Measurements from ENCODE around the gene ATP8A2. TPM values are rescaled to one million over a fixed set of nuclear protein-coding genes. Genes with fewer than 3 reads are reported as not detected.

ATP8A2 gene
- total RNA-seq, 2 experiments from 2014 or later: 1.1 to 1.2 TPM

GRCh38 chr13:25868490-25868889, 496.7 kb downstream of the ATP8A2 start:
- H3K9me3 Mint-ChIP-seq (ENCODE audit: insufficient read depth): no peaks in the 10 kb centered on the region
- no peaks in the 10 kb centered on the region for H3K36me3 Mint-ChIP-seq (ENCODE audit: low read depth)
- no peak for DNase-seq
- H3K27me3 Mint-ChIP-seq (ENCODE audit: low read depth): no peaks in the 10 kb centered on the region
- ChIA-PET POLR2A (no interaction called here), CTCF (no interaction called here)
- H3K4me3 Mint-ChIP-seq: no peak overlapping the region
- peaks cover 26% of the 10 kb centered on the region for H3K4me1 Mint-ChIP-seq (ENCODE audit: low read depth)
- ATAC-seq: no peak
- no peak overlapping the region for H3K27ac Mint-ChIP-seq

- H3K27me3 Mint-ChIP-seq (ENCODE audit: low read depth): no peaks in the 10 kb centered on the region
- no peak overlapping the region for H3K27ac Mint-ChIP-seq
- H3K36me3 Mint-ChIP-seq (ENCODE audit: low read depth): peaks cover 6% of the 10 kb centered on the region
- no peak for DNase-seq
- peaks cover 41% of the 10 kb centered on the region for H3K4me1 Mint-ChIP-seq (ENCODE audit: low read depth)
- CTCF ChIA-PET: interaction anchor here (1.4 kb wide), 1 partner anchor 9 kb away, joined by 4 read pairs; no protein-coding TSS in a partner anchor
- POLR2A ChIA-PET: no interaction called here
- ATAC-seq: no peak
- no peaks in the 10 kb centered on the region for H3K9me3 Mint-ChIP-seq (ENCODE audit: insufficient read depth)
- no peak overlapping the region for H3K4me3 Mint-ChIP-seq
Measured at GRCh38 chr13:25869941-25870340, 498.2 kb downstream of the ATP8A2 start.

GRCh38 chr13:25871389-25872125, 499.8 kb downstream of the ATP8A2 start:
- ChIA-PET CTCF (no interaction called here), POLR2A (no interaction called here)
- Mint-ChIP-seq H3K36me3 (ENCODE audit: low read depth) (peaks cover 8% of the 10 kb centered on the region), H3K9me3 (ENCODE audit: insufficient read depth) (no peaks in the 10 kb centered on the region), H3K27me3 (ENCODE audit: low read depth) (no peaks in the 10 kb centered on the region), H3K4me1 (ENCODE audit: low read depth) (peaks cover 48% of the 10 kb centered on the region), H3K27ac (peak overlapping the region; percentile 37), H3K4me3 (no peak overlapping the region)
- DNase-seq (no peak), ATAC-seq (no peak)

- CTCF ChIA-PET: interaction anchor here (1.4 kb wide), 1 partner anchor 14 kb away, joined by 5 read pairs; no protein-coding TSS in a partner anchor
- DNase-seq: no peak
- H3K4me3 Mint-ChIP-seq: no peak overlapping the region
Measured at GRCh38 chr13:25872481-25873241, 500.9 kb downstream of the ATP8A2 start.

GRCh38 chr13:25873242-25873612, 501.5 kb downstream of the ATP8A2 start:
- H3K36me3 Mint-ChIP-seq (ENCODE audit: low read depth): peaks cover 8% of the 10 kb centered on the region
- ATAC-seq: no peak
- H3K27ac Mint-ChIP-seq: no peak overlapping the region
- H3K4me1 Mint-ChIP-seq (ENCODE audit: low read depth): peaks cover 62% of the 10 kb centered on the region
- ChIA-PET POLR2A (no interaction called here), CTCF (interaction anchor here (1.4 kb wide), 1 partner anchor 13 kb away, joined by 5 read pairs; no protein-coding TSS in a partner anchor)
- H3K27me3 Mint-ChIP-seq (ENCODE audit: low read depth): no peaks in the 10 kb centered on the region
- no peak overlapping the region for H3K4me3 Mint-ChIP-seq
- no peak for DNase-seq
- H3K9me3 Mint-ChIP-seq (ENCODE audit: insufficient read depth): no peaks in the 10 kb centered on the region

More at GRCh38 chr13:25872481-25873241, 500.9 kb downstream of the ATP8A2 start:
- H3K9me3 Mint-ChIP-seq (ENCODE audit: insufficient read depth): no peaks in the 10 kb centered on the region
- H3K27ac Mint-ChIP-seq: no peak overlapping the region
- H3K4me1 Mint-ChIP-seq (ENCODE audit: low read depth): peaks cover 56% of the 10 kb centered on the region
- POLR2A ChIA-PET: no interaction called here
- no peak for ATAC-seq
- H3K36me3 Mint-ChIP-seq (ENCODE audit: low read depth): peaks cover 8% of the 10 kb centered on the region
- no peaks in the 10 kb centered on the region for H3K27me3 Mint-ChIP-seq (ENCODE audit: low read depth)

- POLR2A ChIA-PET: interaction anchor here (1.0 kb wide), 1 partner anchor 97 kb away, joined by 3 read pairs; no protein-coding TSS in a partner anchor
- Mint-ChIP-seq H3K9me3 (ENCODE audit: insufficient read depth) (no peaks in the 10 kb centered on the region), H3K36me3 (ENCODE audit: low read depth) (peaks cover 8% of the 10 kb centered on the region), H3K27ac (peak overlapping the region; percentile 89), H3K27me3 (ENCODE audit: low read depth) (no peaks in the 10 kb centered on the region), H3K4me1 (ENCODE audit: low read depth) (peaks cover 62% of the 10 kb centered on the region), H3K4me3 (peak overlapping the region; percentile 40)
- DNase-seq (no peak), ATAC-seq (peak; percentile 45)
- CTCF ChIA-PET: interaction anchor here (1.4 kb wide), 2 partner anchors 23 to 179 kb away, joined by 3 read pairs; no protein-coding TSS in a partner anchor
Measured at GRCh38 chr13:25874064-25874737, 502.4 kb downstream of the ATP8A2 start.

GRCh38 chr13:25874907-25875306, 503.1 kb downstream of the ATP8A2 start:
- peak; percentile 73 for ATAC-seq
- Mint-ChIP-seq H3K9me3 (ENCODE audit: insufficient read depth) (no peaks in the 10 kb centered on the region), H3K4me1 (ENCODE audit: low read depth) (peaks cover 62% of the 10 kb centered on the region), H3K4me3 (peak overlapping the region; percentile 40), H3K27me3 (ENCODE audit: low read depth) (no peaks in the 10 kb centered on the region), H3K36me3 (ENCODE audit: low read depth) (peaks cover 8% of the 10 kb centered on the region), H3K27ac (peak overlapping the region; percentile 89)
- DNase-seq: peak; percentile 82
- CTCF ChIA-PET: interaction anchor here (1.4 kb wide), 2 partner anchors 24 to 178 kb away, joined by 3 read pairs; no protein-coding TSS in a partner anchor
- POLR2A ChIA-PET: interaction anchor here (1.0 kb wide), 1 partner anchor 96 kb away, joined by 3 read pairs; no protein-coding TSS in a partner anchor

- Mint-ChIP-seq H3K4me1 (ENCODE audit: low read depth) (peaks cover 65% of the 10 kb centered on the region), H3K4me3 (no peak overlapping the region), H3K36me3 (ENCODE audit: low read depth) (peaks cover 8% of the 10 kb centered on the region), H3K27ac (no peak overlapping the region), H3K9me3 (ENCODE audit: insufficient read depth) (no peaks in the 10 kb centered on the region), H3K27me3 (ENCODE audit: low read depth) (no peaks in the 10 kb centered on the region)
- ChIA-PET POLR2A (no interaction called here), CTCF (interaction anchor here (0.6 to 1.1 kb wide), 2 partner anchors 30 to 186 kb away, joined by 3 read pairs; no protein-coding TSS in a partner anchor)
- DNase-seq (no peak), ATAC-seq (no peak)
Measured at GRCh38 chr13:25876247-25876646, 504.5 kb downstream of the ATP8A2 start.

GRCh38 chr13:25879466-25879865, 507.7 kb downstream of the ATP8A2 start:
- Mint-ChIP-seq H3K27ac (no peak overlapping the region), H3K27me3 (ENCODE audit: low read depth) (no peaks in the 10 kb centered on the region), H3K36me3 (ENCODE audit: low read depth) (peaks cover 1% of the 10 kb centered on the region), H3K9me3 (ENCODE audit: insufficient read depth) (no peaks in the 10 kb centered on the region), H3K4me1 (ENCODE audit: low read depth) (peaks cover 65% of the 10 kb centered on the region), H3K4me3 (no peak overlapping the region)
- CTCF ChIA-PET: no interaction called here
- ATAC-seq: no peak
- POLR2A ChIA-PET: no interaction called here
- DNase-seq: no peak

- H3K27ac Mint-ChIP-seq: peak overlapping the region; percentile 70
- no peaks in the 10 kb centered on the region for H3K36me3 Mint-ChIP-seq (ENCODE audit: low read depth)
- no peaks in the 10 kb centered on the region for H3K9me3 Mint-ChIP-seq (ENCODE audit: insufficient read depth)
- DNase-seq: no peak
- ATAC-seq: no peak
- peaks cover 52% of the 10 kb centered on the region for H3K4me1 Mint-ChIP-seq (ENCODE audit: low read depth)
- no peaks in the 10 kb centered on the region for H3K27me3 Mint-ChIP-seq (ENCODE audit: low read depth)
- POLR2A ChIA-PET: interaction anchor here (0.6 to 1.0 kb wide), 2 partner anchors 19 to 25 kb away, joined by 3 to 5 read pairs; no protein-coding TSS in a partner anchor
- CTCF ChIA-PET: interaction anchor here (1.5 kb wide), 1 partner anchor 52 kb away, joined by 4 read pairs; no protein-coding TSS in a partner anchor
- peak overlapping the region; percentile 35 for H3K4me3 Mint-ChIP-seq
Measured at GRCh38 chr13:25881136-25881926, 509.6 kb downstream of the ATP8A2 start.

- ChIA-PET CTCF (interaction anchor here (0.7 kb wide), 1 partner anchor 53 kb away, joined by 3 read pairs; no protein-coding TSS in a partner anchor), POLR2A (no interaction called here)
- Mint-ChIP-seq H3K4me1 (ENCODE audit: low read depth) (peaks cover 51% of the 10 kb centered on the region), H3K27ac (no peak overlapping the region), H3K36me3 (ENCODE audit: low read depth) (no peaks in the 10 kb centered on the region), H3K9me3 (ENCODE audit: insufficient read depth) (no peaks in the 10 kb centered on the region), H3K4me3 (no peak overlapping the region), H3K27me3 (ENCODE audit: low read depth) (no peaks in the 10 kb centered on the region)
- no peak for ATAC-seq
- DNase-seq: no peak
Measured at GRCh38 chr13:25881971-25882451, 510.2 kb downstream of the ATP8A2 start.

Measured in activated CD8-positive, alpha-beta T cell treated with anti-CD3 and anti-CD28 coated beads, Interleukin-2, amount 10 ng/mL, durations not matched to agents 7 days and 5 days (primary cell).